A549 (cell line): ENCODE data around the gene LANCL2. TPM values are rescaled to one million over a fixed set of nuclear protein-coding genes. Genes with fewer than 3 reads are reported as not detected.

Source experiments
- ATAC-seq, 2 experiments: fragments of 200-7000 bp in 1 of 2; fragments of >200 bp in 1 of 2; cut with Nextera tagmentation in 1 of 2; cut with Tn5 transposase in 1 of 2; 3 replicates each; pipeline versions ENCODE4 v1.8.0 to v1.9.1; 2018 to 2020; ENCODE audit warnings: mild to moderate bottlenecking in 1 of 2, moderate library complexity in 1 of 2
- CTCF ChIA-PET: fragments of 300-600 bp; sonication (Branson Sonifier 250); formaldehyde crosslinking; extraction: SDS; loops from one replicate; lab custom pipeline; 2021; ENCODE audit warnings: antibody characterized with exemption, inconsistent platforms; lab: Yijun Ruan, JAX
- POLR2A ChIA-PET: fragments of 350-600 bp; formaldehyde crosslinking; extraction: SDS; loops from one replicate; lab custom pipeline; 2021; ENCODE audit warnings: antibody characterized with exemption, inconsistent platforms; lab: Yijun Ruan, JAX
- DNase-seq, 2 experiments: peaks; one replicate each; pipeline versions ENCODE4 v3.0.0 to v3.0.0-alpha.2; 2011 to 2016; ENCODE audit warnings: low read depth in 1 of 2, low spot score in 1 of 2
- FAIRE-seq: peaks from 2 replicates; lab custom pipeline; 2011; peaks lifted over from hg19 to GRCh38; lab: Jason Lieb, UNC
- H3K27ac ChIP-seq, 2 experiments: fragments of >200 bp; sonication (Bioruptor Twin); formaldehyde crosslinking; 3 replicates each; pipeline ENCODE4 v1.5.1; 2016 to 2017
- H3K4me1 ChIP-seq: fragments of >200 bp; sonication (Bioruptor Twin); formaldehyde crosslinking; 3 replicates; pipeline ENCODE4 v1.6.1; 2016
- H3K4me2 ChIP-seq: fragments of >200 bp; sonication (Bioruptor Twin); formaldehyde crosslinking; 3 replicates; pipeline ENCODE4 v1.6.1; 2016
- H3K4me3 ChIP-seq: fragments of >200 bp; sonication (Bioruptor Twin); formaldehyde crosslinking; 3 replicates; pipeline ENCODE4 v1.5.1; 2016
- H3K9me3 ChIP-seq: fragments of >200 bp; sonication (Bioruptor Twin); formaldehyde crosslinking; 3 replicates; pipeline ENCODE4 v1.6.1; 2016
- BCL3 ChIP-seq: fragments of >200 bp; sonication (Bioruptor Twin); formaldehyde crosslinking; IDR thresholded peaks from 3 replicates; pipeline ENCODE4 v1.6.1; 2016
- CBX8 ChIP-seq: fragments of 200-600 bp; sonication (generic); IDR thresholded peaks from 2 replicates; pipeline ENCODE4 v1.6.1; 2016
- CEBPB ChIP-seq, 2 experiments: fragments of >200 bp in 1 of 2; sonication (Bioruptor Twin) in 1 of 2; formaldehyde crosslinking in 1 of 2; IDR thresholded peaks; 2 replicates each; pipeline ENCODE4 v1.6.1; 2012 to 2016
- CHD2 ChIP-seq: fragments of 150-350 bp; IDR thresholded peaks from 2 replicates; pipeline ENCODE4 v1.6.1; 2014; ENCODE audit warnings: low read length; ENCODE audit not compliant: partially characterized antibody
- CHD4 ChIP-seq: fragments of 200-600 bp; sonication (generic); IDR thresholded peaks from 2 replicates; pipeline ENCODE4 v1.6.1; 2016; ENCODE audit warnings: antibody characterized with exemption, mild to moderate bottlenecking, borderline replicate concordance
- EHMT2 ChIP-seq: fragments of 200-600 bp; sonication (generic); IDR thresholded peaks from 2 replicates; pipeline ENCODE4 v1.6.1; 2016; ENCODE audit warnings: antibody characterized with exemption, low read depth, mild to moderate bottlenecking, moderate library complexity
- EP300 ChIP-seq, 2 experiments: fragments of >200 bp; sonication (Bioruptor Twin); formaldehyde crosslinking; IDR thresholded peaks; 2 replicates in 1 of 2; 3 replicates in 1 of 2; pipeline ENCODE4 v1.6.1; 2016 to 2017
- ESRRA ChIP-seq: fragments of 150-350 bp; IDR thresholded peaks from 2 replicates; pipeline ENCODE4 v1.6.1; 2014; ENCODE audit warnings: mild to moderate bottlenecking, low read length, borderline replicate concordance
- FOSB ChIP-seq: fragments of 250-450 bp; sonication (Bioruptor Pico); IDR thresholded peaks from 2 replicates; pipeline ENCODE4 v1.5.0; 2020; ENCODE audit warnings: mild to moderate bottlenecking, moderate library complexity
- FOXS1 ChIP-seq: fragments of 250-450 bp; sonication (Bioruptor Pico); IDR thresholded peaks from 2 replicates; pipeline ENCODE4 v1.5.0; 2020; ENCODE audit warnings: mild to moderate bottlenecking, moderate library complexity
- HDAC2 ChIP-seq: fragments of 200-600 bp; sonication (generic); IDR thresholded peaks from 2 replicates; pipeline ENCODE4 v1.6.1; 2016
- HOXA7 ChIP-seq: fragments of 250-450 bp; sonication (Bioruptor Pico); IDR thresholded peaks from 2 replicates; pipeline ENCODE4 v1.5.0; 2020; ENCODE audit warnings: mild to moderate bottlenecking, moderate library complexity
- JUN ChIP-seq, 2 experiments: fragments of >200 bp; sonication (Bioruptor Twin); formaldehyde crosslinking; IDR thresholded peaks; 2 replicates in 1 of 2; 3 replicates in 1 of 2; pipeline ENCODE4 v1.6.1; 2016 to 2017
- JUNB ChIP-seq: fragments of >200 bp; sonication (Bioruptor Twin); formaldehyde crosslinking; IDR thresholded peaks from 2 replicates; pipeline ENCODE4 v1.6.1; 2016
- KDM5A ChIP-seq: fragments of 200-600 bp; sonication (generic); IDR thresholded peaks from 2 replicates; pipeline ENCODE4 v1.6.1; 2016; ENCODE audit warnings: antibody characterized with exemption, mild to moderate bottlenecking
- PHF8 ChIP-seq: fragments of 200-600 bp; sonication (generic); IDR thresholded peaks from 2 replicates; pipeline ENCODE4 v1.6.1; 2016; ENCODE audit warnings: low read depth, mild to moderate bottlenecking, antibody characterized with exemption, moderate library complexity, borderline replicate concordance
- POLR2A ChIP-seq: IDR thresholded peaks from 2 replicates; pipeline ENCODE4 v1.6.1; 2012; ENCODE audit warnings: mild to moderate bottlenecking, low read length
- RAD21 ChIP-seq, 2 experiments: fragments of >200 bp in 1 of 2; sonication (Bioruptor Twin) in 1 of 2; formaldehyde crosslinking in 1 of 2; IDR thresholded peaks in 1 of 2; conservative IDR thresholded peaks in 1 of 2; 2 replicates in 1 of 2; 3 replicates in 1 of 2; pipeline ENCODE4 v1.6.1; 2012 to 2018; ENCODE audit warnings: inconsistent platforms in 1 of 2
- RARB ChIP-seq: fragments of 250-450 bp; sonication (Bioruptor Pico); IDR thresholded peaks from 2 replicates; pipeline ENCODE4 v1.8.0; 2021; ENCODE audit warnings: mild to moderate bottlenecking, moderate library complexity
- SREBF2 ChIP-seq: fragments of 450-650 bp; IDR thresholded peaks from 2 replicates; pipeline ENCODE4 v1.6.1; 2014; ENCODE audit warnings: mild to moderate bottlenecking, moderate library complexity
- TP53 ChIP-seq: fragments of 250-450 bp; sonication (Bioruptor Pico); IDR thresholded peaks from 2 replicates; pipeline ENCODE4 v1.5.0; 2021; ENCODE audit warnings: mild to moderate bottlenecking, moderate library complexity
- USF2 ChIP-seq: fragments of 450-650 bp; IDR thresholded peaks from 2 replicates; pipeline ENCODE4 v1.6.1; 2014; ENCODE audit warnings: antibody characterized with exemption
- ZFP36 ChIP-seq: fragments of 450-650 bp; IDR thresholded peaks from 2 replicates; pipeline ENCODE4 v1.6.1; 2014; ENCODE audit warnings: borderline replicate concordance; ENCODE audit not compliant: partially characterized antibody
- WGBS: methylation state at CpG from one replicate; pipeline ENCODE4 v1.1.6; 2017; ENCODE audit errors: missing lambda C conversion rate; 5-methylcytosine and 5-hydroxymethylcytosine counted together
- polyA plus RNA-seq, 4 experiments: library from polyadenylated mRNA; depleted of rRNA in 3 of 4; stranded (reverse); fragments of >200 nt; fragmentation: RNase III in 1 of 4; extraction: RNeasy Plus Mini Kit Qiagen cat#74134 plus additional on column Dnase treatment in 1 of 4; gene quantifications; 2 replicates in 3 of 4; 3 replicates in 1 of 4; pipeline ENCODE4 v1.2.3, GENCODE V29; 2011 to 2017
- TF ChIP-seq, protein P1 (sequence below): fragments of >200 bp; sonication (Bioruptor Twin); formaldehyde crosslinking; IDR thresholded peaks from 3 replicates; pipeline ENCODE4 v1.5.1; 2016
- TF ChIP-seq, protein P2 (sequence below): fragments of 200-600 bp; sonication (generic); IDR thresholded peaks from 2 replicates; pipeline ENCODE4 v1.6.1; 2016; ENCODE audit warnings: antibody characterized with exemption, mild to moderate bottlenecking, moderate library complexity
- TF ChIP-seq, protein P3 (sequence below): IDR thresholded peaks from 2 replicates; pipeline ENCODE4 v1.6.1; 2012
- TF ChIP-seq, protein P4 (sequence below): IDR thresholded peaks from 2 replicates; pipeline ENCODE4 v1.6.1; 2012
- TF ChIP-seq, protein P5 (sequence below): fragments of 250-450 bp; sonication (Bioruptor Pico); IDR thresholded peaks from 2 replicates; pipeline ENCODE4 v1.5.0; 2020; ENCODE audit warnings: low read depth, mild to moderate bottlenecking, moderate library complexity

The LANCL2 gene
- polyA plus RNA-seq, 2 of the 4 experiments (the other 2 are of a cell fraction), result 8.0 to 12.4 TPM

GRCh38 chr7:55365675-55366460, 731 bp downstream of the LANCL2 start:
- Histone ChIP-seq H3K4me3 (peak overlapping the region; percentile 83), H3K4me1 (peaks cover 13% of the 10 kb centered on the region), H3K9me3 (no peaks in the 10 kb centered on the region), H3K27ac (peak overlapping the region; percentile 99), H3K4me2 (peak overlapping the region; percentile 94)
- FAIRE-seq (no peak), ATAC-seq (peak; percentile 94 to 95), DNase-seq (peak; percentile 76 to 98)
- 2% methylated on average over 29 of the region's 101 CpGs for WGBS
- POLR2A ChIA-PET, result interaction anchor here (0.6 to 1.5 kb wide), 22 partner anchors 9 to 740 kb away, joined by 3 to 16 read pairs (median 4); partner anchors contain the start of genes CHCHD2, PSPH, SEC61G and VOPP1
- CTCF ChIA-PET, result interaction anchor here (0.9 to 1.8 kb wide), 6 partner anchors 18 to 111 kb away, joined by 3 to 5 read pairs (median 4); no protein-coding TSS in a partner anchor
- TF ChIP-seq JUNB (no peak), BCL3 (peak; percentile 54; the same call in 1 of the 3 replicates), ESRRA (no peak), CBX8 (no peak), SREBF2 (no peak), KDM5A (no peak), RAD21 (conservative IDR thresholded peaks at IDR 0.05 in 1 of 2, IDR thresholded peaks at IDR 0.05 in 1 of 2) (no peak), CHD4 (no peak), PHF8 (peak; percentile 97), ZFP36 (no peak), POLR2A (peak; percentile 89), EP300 (IDR thresholded peaks at IDR 0.05) (no peak), HOXA7 (no peak), USF2 (no peak; the same call in 1 of the 2 replicates), FOXS1 (CRISPR knock-in tag) (no peak), JUN (IDR thresholded peaks at IDR 0.05) (peak; percentile 94 to 98), CEBPB (IDR thresholded peaks at IDR 0.05) (no peak), CHD2 (no peak), EHMT2 (no peak), RARB (no peak), TP53 (no peak), HDAC2 (no peak), FOSB (CRISPR knock-in tag) (no peak)
- TF ChIP-seq, protein P1, sequence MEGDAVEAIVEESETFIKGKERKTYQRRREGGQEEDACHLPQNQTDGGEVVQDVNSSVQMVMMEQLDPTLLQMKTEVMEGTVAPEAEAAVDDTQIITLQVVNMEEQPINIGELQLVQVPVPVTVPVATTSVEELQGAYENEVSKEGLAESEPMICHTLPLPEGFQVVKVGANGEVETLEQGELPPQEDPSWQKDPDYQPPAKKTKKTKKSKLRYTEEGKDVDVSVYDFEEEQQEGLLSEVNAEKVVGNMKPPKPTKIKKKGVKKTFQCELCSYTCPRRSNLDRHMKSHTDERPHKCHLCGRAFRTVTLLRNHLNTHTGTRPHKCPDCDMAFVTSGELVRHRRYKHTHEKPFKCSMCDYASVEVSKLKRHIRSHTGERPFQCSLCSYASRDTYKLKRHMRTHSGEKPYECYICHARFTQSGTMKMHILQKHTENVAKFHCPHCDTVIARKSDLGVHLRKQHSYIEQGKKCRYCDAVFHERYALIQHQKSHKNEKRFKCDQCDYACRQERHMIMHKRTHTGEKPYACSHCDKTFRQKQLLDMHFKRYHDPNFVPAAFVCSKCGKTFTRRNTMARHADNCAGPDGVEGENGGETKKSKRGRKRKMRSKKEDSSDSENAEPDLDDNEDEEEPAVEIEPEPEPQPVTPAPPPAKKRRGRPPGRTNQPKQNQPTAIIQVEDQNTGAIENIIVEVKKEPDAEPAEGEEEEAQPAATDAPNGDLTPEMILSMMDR, result no peak
- TF ChIP-seq, protein P2, sequence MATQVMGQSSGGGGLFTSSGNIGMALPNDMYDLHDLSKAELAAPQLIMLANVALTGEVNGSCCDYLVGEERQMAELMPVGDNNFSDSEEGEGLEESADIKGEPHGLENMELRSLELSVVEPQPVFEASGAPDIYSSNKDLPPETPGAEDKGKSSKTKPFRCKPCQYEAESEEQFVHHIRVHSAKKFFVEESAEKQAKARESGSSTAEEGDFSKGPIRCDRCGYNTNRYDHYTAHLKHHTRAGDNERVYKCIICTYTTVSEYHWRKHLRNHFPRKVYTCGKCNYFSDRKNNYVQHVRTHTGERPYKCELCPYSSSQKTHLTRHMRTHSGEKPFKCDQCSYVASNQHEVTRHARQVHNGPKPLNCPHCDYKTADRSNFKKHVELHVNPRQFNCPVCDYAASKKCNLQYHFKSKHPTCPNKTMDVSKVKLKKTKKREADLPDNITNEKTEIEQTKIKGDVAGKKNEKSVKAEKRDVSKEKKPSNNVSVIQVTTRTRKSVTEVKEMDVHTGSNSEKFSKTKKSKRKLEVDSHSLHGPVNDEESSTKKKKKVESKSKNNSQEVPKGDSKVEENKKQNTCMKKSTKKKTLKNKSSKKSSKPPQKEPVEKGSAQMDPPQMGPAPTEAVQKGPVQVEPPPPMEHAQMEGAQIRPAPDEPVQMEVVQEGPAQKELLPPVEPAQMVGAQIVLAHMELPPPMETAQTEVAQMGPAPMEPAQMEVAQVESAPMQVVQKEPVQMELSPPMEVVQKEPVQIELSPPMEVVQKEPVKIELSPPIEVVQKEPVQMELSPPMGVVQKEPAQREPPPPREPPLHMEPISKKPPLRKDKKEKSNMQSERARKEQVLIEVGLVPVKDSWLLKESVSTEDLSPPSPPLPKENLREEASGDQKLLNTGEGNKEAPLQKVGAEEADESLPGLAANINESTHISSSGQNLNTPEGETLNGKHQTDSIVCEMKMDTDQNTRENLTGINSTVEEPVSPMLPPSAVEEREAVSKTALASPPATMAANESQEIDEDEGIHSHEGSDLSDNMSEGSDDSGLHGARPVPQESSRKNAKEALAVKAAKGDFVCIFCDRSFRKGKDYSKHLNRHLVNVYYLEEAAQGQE, result peak; percentile 14; the same call in 1 of the 2 replicates
- TF ChIP-seq, protein P3, sequence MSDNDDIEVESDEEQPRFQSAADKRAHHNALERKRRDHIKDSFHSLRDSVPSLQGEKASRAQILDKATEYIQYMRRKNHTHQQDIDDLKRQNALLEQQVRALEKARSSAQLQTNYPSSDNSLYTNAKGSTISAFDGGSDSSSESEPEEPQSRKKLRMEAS, result peak; percentile 83
- TF ChIP-seq, protein P4, sequence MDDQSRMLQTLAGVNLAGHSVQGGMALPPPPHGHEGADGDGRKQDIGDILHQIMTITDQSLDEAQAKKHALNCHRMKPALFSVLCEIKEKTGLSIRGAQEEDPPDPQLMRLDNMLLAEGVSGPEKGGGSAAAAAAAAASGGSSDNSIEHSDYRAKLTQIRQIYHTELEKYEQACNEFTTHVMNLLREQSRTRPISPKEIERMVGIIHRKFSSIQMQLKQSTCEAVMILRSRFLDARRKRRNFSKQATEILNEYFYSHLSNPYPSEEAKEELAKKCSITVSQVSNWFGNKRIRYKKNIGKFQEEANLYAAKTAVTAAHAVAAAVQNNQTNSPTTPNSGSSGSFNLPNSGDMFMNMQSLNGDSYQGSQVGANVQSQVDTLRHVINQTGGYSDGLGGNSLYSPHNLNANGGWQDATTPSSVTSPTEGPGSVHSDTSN, result no peak
- TF ChIP-seq, protein P5, sequence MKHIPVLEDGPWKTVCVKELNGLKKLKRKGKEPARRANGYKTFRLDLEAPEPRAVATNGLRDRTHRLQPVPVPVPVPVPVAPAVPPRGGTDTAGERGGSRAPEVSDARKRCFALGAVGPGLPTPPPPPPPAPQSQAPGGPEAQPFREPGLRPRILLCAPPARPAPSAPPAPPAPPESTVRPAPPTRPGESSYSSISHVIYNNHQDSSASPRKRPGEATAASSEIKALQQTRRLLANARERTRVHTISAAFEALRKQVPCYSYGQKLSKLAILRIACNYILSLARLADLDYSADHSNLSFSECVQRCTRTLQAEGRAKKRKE (CRISPR knock-in tag), result no peak
